Left ventricle myocardium inferior (tissue), 1 donor: ENCODE results near the gene FADS3. TPM values are rescaled to one million over a fixed set of nuclear protein-coding genes. Genes with fewer than 3 reads are reported as not detected.

ENCODE experiments used
- DNase-seq: peaks from one replicate; pipeline ENCODE4 v3.0.0-alpha.2; 2020
- H3K27ac ChIP-seq: fragments of 200-600 bp; replicated peaks from 2 replicates; pipeline ENCODE4 v1.8.0; 2021
- H3K27me3 ChIP-seq: fragments of 200-600 bp; 2 replicates; pipeline ENCODE4 v1.8.0; 2021; ENCODE audit warnings: low read depth
- H3K36me3 ChIP-seq: fragments of 200-600 bp; 2 replicates; pipeline ENCODE4 v1.8.0; 2021
- H3K4me1 ChIP-seq: fragments of 200-600 bp; 2 replicates; pipeline ENCODE4 v1.8.0; 2021
- H3K4me3 ChIP-seq: fragments of 200-600 bp; 2 replicates; pipeline ENCODE4 v1.8.0; 2021; ENCODE audit warnings: mild to moderate bottlenecking, moderate library complexity
- H3K9me3 ChIP-seq: fragments of 200-600 bp; replicated peaks from 2 replicates; pipeline ENCODE4 v1.8.0; 2021
- CTCF ChIP-seq: fragments of 200-600 bp; IDR thresholded peaks from 2 replicates; pipeline ENCODE4 v1.8.0; 2021; ENCODE audit warnings: antibody characterized with exemption, mild to moderate bottlenecking, borderline replicate concordance
- intact Hi-C: fragments of 100-400 bp; cut with micrococcal nuclease; formaldehyde crosslinking; loops from one replicate; pipeline ENCODE4 v1.11.0; 2022
- total RNA-seq: library from RNA; stranded (reverse); fragmentation: NEBNext Ultra II Directional; extraction: Animal tissue kit (Norgen Biotek cat#: 25700); gene quantifications from one replicate; pipeline ENCODE4 v1.2.1, GENCODE V29; 2021
- donor health status: DM: no; HTN: yes; CAD: no; lungs with severe emphysema.

Gene FADS3
- total RNA-seq, 1 donor from 2014 or later: 65.5 TPM

GRCh38 chr11:61890529-61891330, 615 bp downstream of the FADS3 start:
- peak; percentile 50 for DNase-seq
- intact Hi-C loops: loop anchor here (10.0 kb wide), 1 partner anchor 96 kb away; the partner anchor contains the start of genes FEN1 and TMEM258
- TF ChIP-seq CTCF: peak; percentile 25
- H3K4me1 ChIP-seq: peaks cover 59% of the 10 kb centered on the region
- H3K9me3 ChIP-seq: no peaks in the 10 kb centered on the region
- peak overlapping the region; percentile 98 for H3K27ac ChIP-seq
- H3K27me3 ChIP-seq: no peaks in the 10 kb centered on the region
- H3K36me3 ChIP-seq: no peaks in the 10 kb centered on the region
- peak overlapping the region; percentile 98 for H3K4me3 ChIP-seq

GRCh38 chr11:61889831-61890230, 1.5 kb downstream of the FADS3 start:
- intact Hi-C loops: loop anchor here (10.0 kb wide), 1 partner anchor 95 kb away; the partner anchor contains the start of genes FEN1 and TMEM258
- no peaks in the 10 kb centered on the region for H3K9me3 ChIP-seq
- no peak for TF ChIP-seq CTCF
- no peaks in the 10 kb centered on the region for H3K36me3 ChIP-seq
- H3K4me1 ChIP-seq: peaks cover 68% of the 10 kb centered on the region
- no peaks in the 10 kb centered on the region for H3K27me3 ChIP-seq
- DNase-seq: no peak
- peak overlapping the region; percentile 98 for H3K27ac ChIP-seq
- peak overlapping the region; percentile 98 for H3K4me3 ChIP-seq

- Histone ChIP-seq H3K4me1 (peaks cover 81% of the 10 kb centered on the region), H3K4me3 (peak overlapping the region; percentile 23)
- TF ChIP-seq CTCF: no peak
Observed at GRCh38 chr11:61888590-61888989, 2.8 kb downstream of the FADS3 start.

GRCh38 chr11:61887839-61888494, 3.4 kb downstream of the FADS3 start:
- intact Hi-C loops: no loop called here
- Histone ChIP-seq H3K9me3 (no peaks in the 10 kb centered on the region), H3K36me3 (no peaks in the 10 kb centered on the region), H3K4me1 (peaks cover 87% of the 10 kb centered on the region), H3K27ac (peak overlapping the region; percentile 98), H3K27me3 (no peaks in the 10 kb centered on the region), H3K4me3 (peak overlapping the region; percentile 23)
- DNase-seq: peak; percentile 87
- TF ChIP-seq CTCF: no peak

More at GRCh38 chr11:61888590-61888989, 2.8 kb downstream of the FADS3 start:
- DNase-seq: no peak
- Histone ChIP-seq H3K27me3 (no peaks in the 10 kb centered on the region), H3K9me3 (no peaks in the 10 kb centered on the region), H3K27ac (peak overlapping the region; percentile 98), H3K36me3 (no peaks in the 10 kb centered on the region)
- intact Hi-C loops: no loop called here

- H3K9me3 ChIP-seq: no peaks in the 10 kb centered on the region
- H3K27ac ChIP-seq: peak overlapping the region; percentile 98
- H3K4me3 ChIP-seq: no peak overlapping the region
- H3K27me3 ChIP-seq: no peaks in the 10 kb centered on the region
- intact Hi-C loops: no loop called here
- no peaks in the 10 kb centered on the region for H3K36me3 ChIP-seq
- no peak for DNase-seq
- TF ChIP-seq CTCF: no peak
- H3K4me1 ChIP-seq: peaks cover 95% of the 10 kb centered on the region
Observed at GRCh38 chr11:61886643-61887042, 4.7 kb downstream of the FADS3 start.
